ENCODE measurements around the gene DIAPH2. TPM values are rescaled to one million over a fixed set of nuclear protein-coding genes. Genes with fewer than 3 reads are reported as not detected.

DIAPH2 gene
- total RNA-seq, 2 experiments from 2014 or later = 9.1 to 12.4 TPM

- Mint-ChIP-seq H3K4me1 (peaks cover 7% of the 10 kb centered on the region), H3K27ac (no peak overlapping the region), H3K4me3 (no peak overlapping the region), H3K36me3 (ENCODE audit: low read depth) (no peaks in the 10 kb centered on the region), H3K9me3 (ENCODE audit: low read depth) (no peaks in the 10 kb centered on the region), H3K27me3 (no peaks in the 10 kb centered on the region)
- intact Hi-C loops (cut with DNase I, micrococcal nuclease) = no loop called here
- POLR2A ChIA-PET = no interaction called here
- CTCF ChIA-PET = interaction anchor here (1.1 kb wide), 1 partner anchor 8 kb away, joined by 3 read pairs; no protein-coding TSS in a partner anchor
- DNase-seq (no peak), ATAC-seq (no peak)
Measured at GRCh38 chrX:97636473-97637140, 952.0 kb downstream of the DIAPH2 start.

- no peaks in the 10 kb centered on the region for H3K36me3 Mint-ChIP-seq (ENCODE audit: low read depth)
- ATAC-seq (no peak), DNase-seq (no peak)
- no peaks in the 10 kb centered on the region for H3K9me3 Mint-ChIP-seq (ENCODE audit: low read depth)
- POLR2A ChIA-PET = no interaction called here
- no peaks in the 10 kb centered on the region for H3K27me3 Mint-ChIP-seq
- no peak overlapping the region for H3K4me3 Mint-ChIP-seq
- H3K27ac Mint-ChIP-seq = no peak overlapping the region
- intact Hi-C loops (cut with DNase I, micrococcal nuclease) = no loop called here
- CTCF ChIA-PET = interaction anchor here (1.1 kb wide), 1 partner anchor 9 kb away, joined by 3 read pairs; no protein-coding TSS in a partner anchor
- peaks cover 7% of the 10 kb centered on the region for H3K4me1 Mint-ChIP-seq
Measured at GRCh38 chrX:97637289-97637688, 952.6 kb downstream of the DIAPH2 start.

GRCh38 chrX:97638621-97639020 is 954.0 kb downstream of the DIAPH2 start:
- intact Hi-C loops (cut with DNase I, micrococcal nuclease) = no loop called here
- POLR2A ChIA-PET = no interaction called here
- Mint-ChIP-seq H3K36me3 (ENCODE audit: low read depth) (no peaks in the 10 kb centered on the region), H3K4me1 (peaks cover 7% of the 10 kb centered on the region), H3K27ac (no peak overlapping the region), H3K4me3 (no peak overlapping the region), H3K9me3 (ENCODE audit: low read depth) (peaks cover 2% of the 10 kb centered on the region), H3K27me3 (no peaks in the 10 kb centered on the region)
- no peak for ATAC-seq
- CTCF ChIA-PET = no interaction called here
- no peak for DNase-seq

- CTCF ChIA-PET = no interaction called here
Measured at GRCh38 chrX:97639526-97639925, 954.9 kb downstream of the DIAPH2 start.

More at GRCh38 chrX:97639526-97639925, 954.9 kb downstream of the DIAPH2 start:
- ATAC-seq (no peak), DNase-seq (peak; percentile 6)
- Mint-ChIP-seq H3K27me3 (no peaks in the 10 kb centered on the region), H3K9me3 (ENCODE audit: low read depth) (peaks cover 2% of the 10 kb centered on the region), H3K4me1 (peaks cover 7% of the 10 kb centered on the region), H3K4me3 (no peak overlapping the region), H3K27ac (no peak overlapping the region), H3K36me3 (ENCODE audit: low read depth) (no peaks in the 10 kb centered on the region)
- intact Hi-C loops (cut with DNase I, micrococcal nuclease) = no loop called here
- POLR2A ChIA-PET = no interaction called here

Other genes with a start within 250 kb of the DIAPH2 start
- gene RPA4, start 199.1 kb downstream of the DIAPH2 start, total RNA-seq = under 1 TPM; 0.26 to 0.30 TPM